GM12801 (cell line): ENCODE data around the gene FIGN.

ENCODE experiments used
- CTCF ChIP-seq: IDR thresholded peaks from one replicate; pipeline ENCODE4 v1.5.1; 2011; ENCODE audit warnings: control low read depth; ENCODE audit not compliant: insufficient read length; ENCODE audit errors: extremely low read depth

The FIGN gene

GRCh38 chr2:163612332-163612731 lies 123.5 kb downstream of the FIGN start:
- no peak for TF ChIP-seq CTCF

DNA sequence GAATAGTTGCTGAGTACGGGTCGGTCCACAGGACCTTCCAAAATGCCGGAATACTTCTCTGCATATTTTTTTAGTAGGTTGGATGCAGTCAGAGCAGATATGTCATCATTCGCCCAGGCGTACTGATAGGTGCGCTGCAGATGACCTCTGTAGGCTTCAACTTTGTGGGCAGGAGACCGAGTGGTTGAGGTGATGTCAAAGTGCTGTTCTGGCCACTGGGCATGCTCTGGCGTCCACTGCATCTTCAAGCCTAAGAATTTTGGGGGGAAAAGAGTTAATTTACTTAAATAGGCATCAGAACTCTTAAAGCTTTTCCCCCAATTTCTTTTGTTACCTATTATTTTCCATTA lies 124.3 kb downstream of the FIGN start:
- no peak for TF ChIP-seq CTCF

DNA sequence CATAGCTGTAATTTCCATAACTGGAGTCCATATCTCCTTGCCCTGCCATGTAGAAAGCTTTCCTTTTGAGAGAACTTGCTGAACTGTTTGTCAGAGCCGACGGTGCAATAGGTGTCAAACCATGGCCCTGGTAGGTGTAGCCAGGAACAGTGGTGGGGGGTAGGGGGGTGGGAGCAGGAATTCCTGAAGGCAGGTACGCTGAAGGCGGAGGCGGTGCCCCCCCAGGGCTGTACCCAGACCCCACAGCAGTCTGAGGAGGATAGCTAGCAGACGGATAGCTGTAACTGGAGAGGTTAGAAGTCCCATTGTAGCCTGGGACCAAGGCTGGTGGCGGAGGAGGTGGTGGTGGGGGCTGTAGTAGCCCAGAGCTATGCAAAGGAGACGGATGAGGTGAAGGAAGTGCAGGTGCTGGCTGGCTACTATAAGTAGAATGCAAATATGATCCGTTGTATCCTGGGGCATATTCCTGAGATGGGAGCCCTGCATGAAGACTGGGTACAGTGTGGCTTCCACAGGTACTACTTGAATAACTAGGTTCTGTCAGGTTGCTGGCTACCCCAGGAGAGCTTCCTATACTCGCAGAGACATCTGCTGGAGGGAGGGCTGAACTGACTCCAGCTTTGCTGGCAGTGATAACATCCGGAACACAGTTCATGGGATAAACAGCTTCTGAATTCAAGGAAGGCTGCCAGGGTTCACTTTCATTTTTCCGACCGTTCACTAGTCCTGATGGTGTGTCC lies 124.8 kb downstream of the FIGN start:
- TF ChIP-seq CTCF: no peak

- TF ChIP-seq CTCF: no peak
These were observed 128.2 kb downstream of the FIGN start for GRCh38 chr2:163607630-163608029.

- no peak for TF ChIP-seq CTCF
These were observed 128.9 kb downstream of the FIGN start for GRCh38 chr2:163606878-163607277.

GRCh38 chr2:163605779-163606178 lies 130.0 kb downstream of the FIGN start:
- TF ChIP-seq CTCF: no peak

GRCh38 chr2:163604941-163605555 lies 130.8 kb downstream of the FIGN start:
- TF ChIP-seq CTCF: no peak
